HG03460 (cell line): ENCODE data around the gene GPR108.

Experiments
- ATAC-seq: cut with Tn5 transposase; IDR thresholded peaks from one replicate; pipeline ENCODE4 v1.9.1; 2021; ENCODE audit not compliant: unreplicated experiment

The GPR108 gene

DNA sequence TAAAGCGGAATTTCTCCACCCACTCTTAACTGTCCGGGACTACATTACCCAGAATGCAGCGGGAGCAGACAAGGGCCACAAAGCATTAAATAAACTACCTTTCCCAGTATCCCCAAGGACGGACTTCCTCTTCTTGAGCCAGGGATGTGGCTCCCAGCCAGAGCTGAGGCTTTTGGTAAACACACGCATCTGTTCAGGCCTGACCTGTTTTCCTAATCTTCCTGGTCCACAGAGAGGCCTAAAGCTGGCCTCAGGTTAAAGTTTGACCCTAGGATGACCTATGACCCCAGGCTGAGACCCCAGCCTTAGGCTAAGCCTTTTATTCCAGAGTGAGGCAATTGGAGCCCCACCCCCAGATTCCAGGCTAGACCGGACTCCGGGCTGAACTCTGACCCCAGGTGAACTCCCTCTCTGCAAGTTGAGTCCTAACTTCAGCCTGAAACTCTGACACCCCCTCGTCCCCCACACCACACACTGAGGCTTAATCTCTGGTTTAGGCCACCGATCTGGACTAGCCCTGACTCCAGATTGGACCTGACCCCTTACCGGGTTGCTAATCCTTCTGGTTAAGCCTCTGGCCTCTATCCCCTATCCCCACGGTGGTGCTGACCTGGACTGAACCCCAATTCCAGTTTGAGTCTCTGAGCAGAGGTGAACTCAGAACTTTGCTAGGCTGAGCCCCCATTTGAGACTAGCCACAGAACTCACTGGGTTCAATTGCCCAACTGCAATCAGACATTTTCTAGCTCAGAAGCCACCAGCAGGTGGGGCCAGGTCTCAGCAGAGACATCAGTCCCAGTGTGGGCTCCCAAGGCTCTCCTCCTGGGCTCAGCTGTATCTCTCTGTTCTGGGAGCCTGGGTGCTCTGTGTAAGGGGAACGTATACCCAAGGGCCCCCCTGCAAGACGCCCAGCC, 750 bp upstream of the GPR108 start:
- no peak for ATAC-seq

DNA sequence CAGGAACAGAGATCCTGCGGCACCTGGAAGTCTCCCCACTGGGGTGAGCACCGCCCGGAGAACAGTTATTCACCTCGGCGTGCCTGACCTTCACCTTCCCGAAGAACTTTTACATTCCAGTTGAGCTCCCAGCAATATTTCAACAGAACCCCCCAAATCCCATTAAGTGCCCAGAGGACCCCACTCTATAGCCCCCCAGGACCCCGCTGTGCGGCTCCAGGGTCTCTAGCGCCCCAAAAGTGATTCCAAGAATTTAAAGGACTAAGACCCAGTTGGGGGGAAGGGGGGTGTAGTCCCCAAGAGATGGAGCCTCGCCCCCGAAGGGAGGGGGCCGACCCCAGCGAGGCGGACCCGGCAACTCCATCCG, 480 bp downstream of the GPR108 start:
- no peak for ATAC-seq

DNA sequence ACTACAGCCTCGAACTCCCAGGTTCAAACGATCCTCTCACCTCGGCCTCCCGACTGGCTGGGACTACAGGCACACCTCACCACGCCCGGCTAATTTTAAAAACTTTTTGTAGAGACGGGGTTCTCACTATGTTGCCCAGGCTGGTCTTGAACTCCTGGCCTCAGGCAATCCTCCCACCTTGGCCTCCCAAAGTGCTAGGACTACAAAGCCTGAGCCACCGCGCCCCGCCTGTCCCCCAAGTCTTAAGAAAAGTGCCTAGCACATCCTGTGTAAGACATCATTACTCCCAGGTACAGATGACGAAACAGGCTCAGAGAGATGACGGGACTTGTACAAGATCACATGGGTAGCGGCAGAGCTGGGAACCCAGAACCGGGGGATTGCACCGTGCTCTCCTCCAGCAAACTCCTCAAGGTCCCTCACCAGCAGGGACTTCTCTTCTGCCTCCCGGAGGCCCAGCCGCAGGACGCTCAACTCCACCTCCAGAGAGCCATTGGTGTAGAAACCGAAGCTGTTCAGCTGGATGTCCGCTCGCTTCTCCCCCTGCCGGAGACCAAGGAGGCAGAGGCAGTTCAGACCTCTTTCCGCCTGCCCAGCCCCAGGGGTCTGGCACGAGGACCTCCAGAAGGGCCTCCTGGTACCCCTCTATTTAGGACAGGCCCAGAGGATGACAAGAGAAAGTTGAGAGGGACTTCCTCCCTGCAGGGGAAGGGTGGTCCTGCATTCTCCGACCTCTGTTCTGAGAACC, 1.0 kb downstream of the GPR108 start:
- no peak for ATAC-seq

DNA sequence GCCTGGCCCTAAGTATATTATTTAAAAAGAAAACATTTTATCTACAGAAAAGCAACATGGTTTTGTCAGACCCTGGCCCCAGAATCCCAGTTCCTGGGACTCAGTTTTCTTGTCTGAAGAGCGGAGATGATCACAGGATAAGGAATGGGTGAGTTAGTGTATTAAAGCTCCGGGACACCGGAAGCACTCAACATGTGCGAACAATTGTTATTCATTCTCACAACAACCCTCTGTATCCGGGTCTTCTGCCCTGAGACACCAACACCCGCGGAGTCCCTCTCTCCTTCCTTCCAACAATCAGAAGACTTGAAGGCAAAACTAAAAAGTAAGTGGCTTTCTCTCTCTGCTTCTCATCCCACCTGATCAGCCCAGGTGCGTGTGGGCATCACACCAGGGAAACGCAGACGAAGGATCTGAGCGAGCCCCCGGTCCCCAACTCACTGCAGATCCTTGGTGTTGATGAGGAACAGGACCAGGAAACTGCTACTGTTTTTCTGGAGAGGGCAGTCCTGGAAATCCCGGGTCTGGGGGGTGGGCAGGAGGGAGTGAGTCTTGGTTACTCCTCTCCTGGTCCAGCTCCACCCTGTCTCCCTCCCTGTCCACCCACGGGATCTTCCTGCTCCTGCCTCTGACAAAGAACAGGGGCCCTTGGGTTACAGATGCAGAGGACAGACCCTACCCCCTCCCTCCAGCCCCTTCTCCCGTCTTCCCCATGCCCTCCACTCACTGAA, 2.0 kb downstream of the GPR108 start:
- no peak for ATAC-seq

DNA sequence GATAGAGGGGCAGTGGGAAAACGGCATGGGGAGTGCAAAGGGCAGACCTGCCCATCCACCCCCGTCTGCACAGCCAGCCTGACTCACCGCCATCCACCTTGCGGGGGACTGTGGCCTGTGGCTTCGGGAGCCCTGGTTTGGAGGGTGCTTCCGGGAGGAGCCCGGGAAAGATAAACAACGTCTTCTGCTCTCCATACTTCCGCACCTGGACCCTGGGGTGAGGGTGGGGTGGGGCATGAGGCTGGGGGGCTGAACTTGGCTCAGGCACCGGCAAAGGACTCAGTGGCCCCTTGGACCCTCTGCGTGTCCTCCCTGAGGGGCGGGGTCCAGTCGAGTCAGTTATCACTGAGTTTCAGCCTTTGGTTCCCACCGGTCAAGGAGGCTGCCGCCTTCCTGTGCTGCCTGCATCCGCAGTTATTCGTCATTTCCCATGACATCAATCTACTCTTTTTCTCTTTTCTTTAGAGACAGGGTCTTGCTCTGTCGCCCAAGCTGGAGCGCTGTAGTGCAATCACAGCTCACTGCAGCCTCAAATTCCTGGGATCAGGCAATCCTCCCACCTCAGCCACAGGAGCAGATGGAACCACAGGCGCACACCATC, 3.2 kb downstream of the GPR108 start:
- ATAC-seq: no peak

DNA sequence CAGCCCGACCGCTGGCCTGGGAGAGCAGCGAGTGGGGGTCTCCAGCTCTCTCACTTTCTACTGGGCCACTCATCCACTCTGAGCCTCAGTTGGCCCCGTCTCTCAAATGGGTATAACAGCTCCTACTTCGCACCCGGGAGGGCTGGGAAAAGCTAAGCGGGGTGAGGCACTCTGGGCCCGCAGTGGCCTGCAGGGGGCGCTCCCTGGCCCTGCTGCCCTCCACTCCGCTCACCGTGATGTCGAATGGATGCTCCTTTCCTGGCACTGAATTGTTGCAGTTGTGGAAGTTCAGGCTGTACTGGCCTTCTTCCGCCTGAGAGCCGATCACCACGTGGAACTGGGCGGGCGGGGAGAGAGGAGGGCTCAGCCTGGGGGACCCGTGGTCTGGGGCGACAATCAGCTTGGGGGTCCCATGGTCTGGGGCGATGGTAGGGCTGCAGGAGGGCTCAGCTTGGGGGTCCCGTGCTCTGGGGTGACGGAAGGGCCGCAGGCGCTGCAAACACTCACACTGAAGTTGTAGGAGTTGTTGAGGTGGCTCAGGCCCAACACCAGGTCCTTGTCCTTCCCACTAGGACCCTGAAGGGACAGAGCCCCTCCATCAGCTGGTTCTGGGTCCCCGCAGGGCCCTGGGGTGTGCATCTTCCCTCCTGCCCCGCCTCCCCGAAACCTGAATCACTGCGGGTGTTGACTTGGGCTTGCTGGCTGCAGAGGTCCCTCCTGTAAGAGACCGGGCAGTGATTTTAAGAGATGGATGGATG, 3.9 kb downstream of the GPR108 start:
- ATAC-seq: no peak

DNA sequence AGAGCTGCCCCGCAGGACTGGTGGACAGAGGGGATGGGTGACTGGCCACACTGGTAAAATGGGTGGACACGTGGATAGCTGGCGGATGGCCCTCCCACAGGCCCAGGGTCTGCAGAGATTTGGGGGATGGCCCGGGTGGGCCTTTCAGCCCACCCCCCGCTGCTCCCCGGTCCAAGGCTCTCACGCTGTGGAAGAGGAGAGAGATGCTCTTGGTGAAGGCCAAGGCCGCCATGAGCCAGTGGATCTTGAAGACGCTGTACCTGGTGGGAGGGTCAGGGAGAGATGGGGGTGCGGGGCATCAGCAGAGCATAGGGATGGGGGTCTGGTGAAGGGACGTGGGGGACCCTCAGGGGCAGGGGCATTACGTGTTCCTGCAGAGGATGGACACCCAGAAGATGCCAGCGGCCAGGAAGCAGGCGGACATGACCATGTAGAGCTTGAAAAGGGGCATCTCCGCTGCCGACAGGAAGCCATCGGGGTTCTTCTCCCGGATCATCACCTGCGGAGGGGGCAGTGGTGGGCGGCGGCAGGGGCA, 4.5 kb downstream of the GPR108 start:
- no peak for ATAC-seq

DNA sequence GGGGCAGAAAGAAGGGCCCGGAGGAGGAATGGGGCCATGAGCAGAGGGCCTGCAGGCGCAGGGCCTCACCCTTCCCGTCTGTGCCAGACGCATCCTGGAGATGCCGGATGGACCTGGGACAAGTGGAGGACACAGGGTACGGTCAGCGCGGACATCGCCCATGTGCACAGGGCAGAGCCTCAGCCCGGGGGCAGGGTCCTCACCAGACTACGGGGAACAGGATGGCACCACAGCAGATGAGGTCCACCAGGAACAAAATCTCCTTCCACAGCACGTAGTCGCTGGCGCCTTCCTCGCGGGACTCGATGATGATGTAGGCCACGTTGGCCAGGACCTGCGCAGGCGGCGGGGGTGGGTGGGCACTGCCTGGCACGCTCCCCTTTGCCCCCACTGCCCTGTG, 5.6 kb downstream of the GPR108 start:
- ATAC-seq: no peak

DNA sequence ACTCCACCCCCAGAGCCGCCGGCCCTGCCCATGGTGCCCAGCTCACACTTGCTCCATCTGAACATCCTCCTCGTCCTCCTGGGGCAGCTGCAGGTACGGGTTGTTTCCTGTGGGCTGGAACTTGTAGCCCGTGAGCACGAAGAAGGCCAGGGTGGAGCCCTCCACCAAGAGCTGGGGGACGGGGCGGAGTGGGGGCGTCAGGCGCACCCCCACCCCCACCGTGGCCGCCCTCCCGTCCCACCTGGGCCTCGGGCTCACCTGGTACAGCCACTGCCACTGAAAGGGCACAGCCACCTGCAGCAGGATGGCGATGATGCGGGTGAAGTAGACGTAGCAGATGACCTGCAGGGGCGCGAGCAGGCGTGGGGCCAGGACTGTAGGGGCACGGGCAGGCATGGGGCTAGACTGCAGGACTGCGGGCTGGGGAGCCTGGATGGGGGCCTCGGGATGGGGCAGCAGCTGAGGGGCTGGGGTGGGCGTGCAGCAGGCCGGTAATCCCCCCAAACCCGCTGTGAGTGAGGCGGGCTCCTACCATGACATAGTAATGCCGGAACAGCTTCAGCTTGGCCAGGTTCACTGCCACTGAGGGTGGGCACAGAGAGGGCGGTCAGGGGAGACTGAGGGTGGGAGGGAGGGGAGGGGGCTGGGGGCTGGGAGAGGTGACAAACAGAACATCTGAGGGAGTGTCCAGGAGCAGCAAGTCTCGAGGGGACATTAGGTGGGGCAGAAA, 6.3 kb downstream of the GPR108 start:
- no peak for ATAC-seq

DNA sequence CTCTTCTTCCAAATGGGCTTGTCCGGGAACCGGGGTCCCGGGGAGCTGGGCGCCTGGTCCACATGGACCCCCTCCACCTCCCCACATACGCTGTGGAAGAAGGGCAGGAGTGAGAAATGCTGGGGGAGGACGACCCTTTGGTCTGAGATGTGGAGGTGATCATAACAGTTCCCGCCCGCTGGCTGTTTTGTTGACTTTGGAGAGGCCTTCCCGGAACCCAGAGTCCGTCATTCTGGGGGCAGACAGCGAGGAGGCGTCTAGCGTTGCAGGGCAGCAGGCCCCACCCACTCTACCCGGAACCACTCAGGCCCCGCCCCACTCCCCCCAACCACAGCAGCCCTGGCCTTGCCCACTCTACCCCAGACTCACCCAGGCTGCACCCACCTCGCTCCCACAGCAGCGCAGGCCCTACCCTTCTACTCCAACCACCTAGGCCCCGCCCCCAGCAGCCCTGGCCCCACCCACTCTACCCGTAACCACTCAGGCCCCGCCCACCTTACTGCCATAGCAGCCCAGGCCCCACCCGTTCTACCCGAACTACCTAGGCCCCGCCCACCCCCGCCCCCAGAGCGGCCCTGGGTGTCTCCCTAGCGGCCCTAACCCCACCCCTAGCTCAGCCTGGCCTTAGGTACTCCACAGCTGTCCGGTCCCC, 7.1 kb downstream of the GPR108 start:
- ATAC-seq: no peak

DNA sequence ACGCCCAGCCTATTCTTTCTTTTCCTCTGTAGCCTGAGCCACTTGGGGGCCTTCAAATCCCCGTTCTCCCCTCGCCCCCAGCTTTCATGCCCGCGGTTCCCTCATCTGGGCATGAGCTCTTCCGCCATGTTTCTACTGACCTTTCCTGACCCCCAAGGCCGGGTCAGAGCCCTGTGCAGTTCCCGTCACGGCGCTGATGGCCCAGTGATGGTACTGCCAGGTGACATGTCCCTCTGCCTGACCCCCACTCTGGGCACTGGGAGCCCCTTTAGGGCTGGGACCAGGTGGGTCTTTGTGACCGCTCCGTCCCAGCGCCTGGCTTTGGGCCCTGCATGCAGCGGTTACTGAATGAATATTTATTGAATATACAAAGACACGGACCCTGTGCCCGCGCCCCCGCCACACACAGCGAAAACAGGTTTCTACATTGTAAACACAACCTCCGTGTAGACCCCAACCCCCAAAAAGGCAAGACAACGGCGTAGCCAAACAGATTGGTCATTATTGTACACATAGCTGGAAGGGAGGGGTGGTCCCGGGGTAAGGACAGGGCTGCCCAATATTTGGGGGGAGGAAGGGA, 7.7 kb downstream of the GPR108 start:
- ATAC-seq: no peak

DNA sequence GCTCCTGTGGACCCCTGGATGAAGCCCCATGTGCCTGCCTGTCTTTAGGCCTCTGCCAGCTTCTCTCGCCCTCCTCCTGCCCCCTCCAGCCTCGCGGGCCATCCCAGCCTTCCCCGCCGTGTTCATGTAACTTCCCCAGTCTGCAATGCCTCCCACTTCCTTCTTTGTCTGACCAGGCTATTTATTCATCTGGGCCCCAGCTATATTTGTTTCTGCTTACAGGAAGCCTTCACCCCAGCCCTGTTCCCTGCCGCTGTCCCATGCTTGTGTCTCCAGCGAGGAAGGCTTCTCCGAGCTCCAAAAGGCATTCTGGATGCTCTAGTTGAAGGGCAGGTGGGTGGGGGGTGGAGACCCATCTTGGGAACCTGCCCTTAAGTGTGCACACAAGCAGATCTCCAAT, 9.0 kb downstream of the GPR108 start:
- no peak for ATAC-seq

DNA sequence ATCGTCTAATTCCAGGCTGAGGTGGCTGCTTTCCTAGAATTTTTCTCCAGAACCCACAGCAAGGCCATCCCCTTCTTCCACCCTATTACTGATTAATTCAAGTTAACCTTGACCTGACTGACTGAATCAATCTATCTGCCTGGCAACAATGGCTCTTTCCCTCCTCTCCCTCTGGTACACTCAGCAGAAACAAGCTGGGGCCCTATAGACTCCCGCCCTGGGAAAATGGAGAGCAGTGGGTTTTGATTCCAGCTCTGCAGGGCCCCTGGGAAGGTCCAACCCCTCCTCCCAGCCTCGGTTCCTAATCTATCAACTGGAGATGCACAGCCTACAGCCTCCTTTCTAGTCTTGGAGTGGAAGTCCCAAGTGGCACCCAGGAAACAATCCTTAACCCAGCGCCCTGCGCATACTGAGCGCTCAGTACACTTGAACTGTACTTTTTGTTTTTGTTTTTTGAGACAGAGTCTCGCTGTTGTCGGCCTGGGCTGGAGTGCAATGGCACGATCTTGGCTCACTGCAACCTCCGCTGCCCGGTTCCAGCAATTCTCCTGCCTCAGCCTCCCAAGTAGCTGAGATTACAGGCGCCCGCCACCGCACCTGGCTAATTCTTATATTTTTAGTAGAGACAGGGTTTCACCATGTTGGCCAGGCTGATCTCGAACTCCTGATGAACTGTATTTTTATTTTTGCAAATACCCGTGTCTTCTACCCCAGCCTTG, 11.7 kb downstream of the GPR108 start:
- ATAC-seq: no peak

DNA sequence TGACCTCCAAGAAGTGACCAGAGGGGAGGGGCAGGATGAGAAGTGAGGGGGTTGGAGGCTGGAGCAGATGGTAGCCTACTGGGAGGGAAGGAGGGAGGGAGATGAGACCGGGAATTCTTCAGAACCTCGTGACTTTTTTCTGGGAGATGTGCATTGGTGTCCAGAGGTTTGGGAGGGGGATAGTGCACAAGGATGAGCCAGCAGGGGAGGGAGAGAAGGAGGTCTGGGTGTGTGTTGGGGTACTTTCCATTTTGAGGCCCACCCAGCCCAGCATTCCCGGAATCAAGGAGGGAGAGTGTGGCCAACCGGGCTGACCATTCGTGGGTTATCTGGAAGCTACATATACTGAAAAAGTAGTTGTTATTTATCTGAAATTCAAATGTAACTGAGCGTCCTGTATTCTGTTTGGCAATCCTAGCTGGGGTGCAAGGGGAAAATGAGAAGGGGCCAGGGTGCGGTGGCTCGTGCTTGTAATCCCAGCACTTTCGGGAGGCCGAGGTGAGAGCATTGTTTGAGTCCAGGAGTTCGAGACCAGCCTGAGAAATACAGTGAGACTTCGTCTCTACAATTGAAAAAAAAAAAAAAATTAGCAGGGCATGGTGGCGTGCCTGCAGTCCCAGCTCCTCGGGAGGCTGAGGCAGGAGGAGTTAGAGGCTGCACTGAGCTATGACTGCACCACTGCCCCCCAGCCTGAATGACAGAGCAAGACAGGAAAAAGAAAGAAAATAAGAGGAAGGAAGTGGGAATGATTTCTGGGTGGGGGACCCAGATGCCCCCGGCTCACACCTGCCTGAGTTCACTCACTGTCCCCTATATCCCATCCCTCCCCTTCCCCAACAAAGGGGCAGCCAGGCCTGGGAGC, 12.5 kb downstream of the GPR108 start:
- ATAC-seq: no peak

DNA sequence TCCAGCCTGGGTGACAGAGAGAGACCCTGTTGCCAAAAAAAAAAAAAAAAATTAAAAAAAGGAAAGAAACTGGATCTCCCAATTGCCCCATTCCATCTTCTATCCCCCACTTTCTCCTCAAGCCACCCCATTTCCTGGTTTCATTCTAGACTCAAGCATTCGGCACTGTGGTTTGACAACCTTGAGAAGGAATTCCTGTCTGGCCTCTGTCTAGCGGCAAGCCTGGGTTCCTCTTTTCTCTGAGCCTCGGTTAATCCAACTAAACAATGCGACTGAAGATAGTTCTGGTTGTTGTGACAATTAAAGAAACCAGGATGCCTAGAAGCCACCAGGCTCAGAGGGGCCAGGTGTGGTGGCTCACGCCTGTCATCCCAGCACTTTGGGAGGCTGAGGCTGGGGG, 13.6 kb downstream of the GPR108 start:
- ATAC-seq: no peak

DNA sequence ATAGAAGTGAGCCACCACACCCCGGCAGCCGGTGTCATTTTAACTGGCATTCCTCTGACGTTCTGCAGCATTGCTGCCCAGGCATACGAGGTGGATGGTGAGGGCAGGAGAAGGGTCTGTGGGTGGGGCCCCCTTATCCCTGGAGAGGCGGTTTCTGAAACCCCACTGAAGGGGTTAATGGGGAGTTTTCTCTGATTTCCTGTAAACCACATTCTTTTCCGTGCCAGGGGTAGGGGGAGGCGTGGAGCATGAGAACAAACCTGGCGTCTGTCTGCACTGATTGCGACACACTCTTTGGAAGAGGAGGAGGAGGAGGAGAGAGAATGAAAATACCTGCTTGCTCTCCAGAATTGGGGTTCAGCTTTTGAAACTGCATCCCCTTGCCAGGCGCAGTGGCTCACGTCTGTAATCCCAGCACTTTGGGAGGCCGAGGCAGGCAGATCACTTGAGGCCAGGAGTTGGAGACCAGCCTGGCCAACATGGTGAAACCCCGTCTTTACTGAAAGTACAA, 14.2 kb downstream of the GPR108 start:
- ATAC-seq: no peak

DNA sequence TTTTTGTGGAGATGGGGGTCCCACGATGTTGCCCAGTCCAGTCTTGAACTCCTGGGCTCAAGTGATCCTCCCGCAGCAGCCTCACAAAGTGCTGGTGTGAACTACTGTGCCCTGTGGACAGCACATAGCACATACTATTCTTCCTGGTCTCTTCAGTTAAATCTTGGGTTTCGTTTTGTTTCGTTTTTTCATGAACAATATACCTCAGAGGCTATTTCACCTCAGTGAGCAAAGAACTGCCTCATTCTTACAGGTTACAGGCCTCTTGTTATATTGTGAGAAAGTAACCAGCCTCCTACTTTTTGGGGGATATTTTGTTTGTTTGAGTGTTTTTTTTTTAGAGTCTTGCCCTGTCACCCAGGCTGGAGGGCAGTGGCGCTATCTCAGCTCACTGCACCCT, 15.6 kb downstream of the GPR108 start:
- ATAC-seq: peak; percentile 73
